ENCODE results near the gene IMPACT. TPM values are rescaled to one million over a fixed set of nuclear protein-coding genes. Genes with fewer than 3 reads are reported as not detected.

The IMPACT gene
- total RNA-seq, 1 experiment from 2014 or later, result 36.2 TPM

GRCh38 chr18:24420551-24420950 is 5.9 kb upstream of the IMPACT start:
- BruUV-seq (replicated peaks), result no TSS peak
- Histone ChIP-seq H3K36me3 (ENCODE audit: control insufficient read depth, insufficient read depth, low read length) (no peaks in the 10 kb centered on the region), H3K4me1 (ENCODE audit: control insufficient read depth, insufficient read depth, low read length) (no peaks in the 10 kb centered on the region), H3K9me3 (ENCODE audit: control insufficient read depth, insufficient read depth, low read depth, low read length) (peaks cover under 1% of the 10 kb centered on the region; the same call in 1 of the 2 replicates), H3K27me3 (ENCODE audit: control insufficient read depth, insufficient read depth, low read length) (peaks cover 4% of the 10 kb centered on the region), H3K4me3 (ENCODE audit: low read depth in 2 of 2, low read length in 2 of 2) (no peak overlapping the region), H3K27ac (ENCODE audit: low read length) (no peak overlapping the region)
- ATAC-seq, result no peak
- DNase-seq (ENCODE audit: low read depth, low spot score), result no peak
- in situ Hi-C loops (cut with HindIII; ENCODE audit: low pct_unique_long_range_greater_than_20kb, low sequenced_read_pairs), result no loop called here
- no peak for TF ChIP-seq REST (IDR thresholded peaks at IDR 0.05; ENCODE audit: insufficient read depth in 1 of 2, low read depth in 2 of 2, low read length in 1 of 2)
- TF ChIP-seq TCF7L2 (IDR thresholded peaks at IDR 0.05; ENCODE audit: low read depth, low read length), result no peak
- no peak for TF ChIP-seq SIN3A (IDR thresholded peaks at IDR 0.05; ENCODE audit: borderline replicate concordance, insufficient read depth, low read depth, low read length)
- no peak for TF ChIP-seq CTCF (IDR thresholded peaks at IDR 0.05)
- no peak for TF ChIP-seq POLR2AphosphoS5 (IDR thresholded peaks at IDR 0.05; ENCODE audit: low read depth, low read length)
- CTCF ChIA-PET, result no interaction called here
- POLR2A ChIA-PET, result no interaction called here
- intact Hi-C loops (cut with micrococcal nuclease; ENCODE audit: unreplicated experiment), result no loop called here

- no peak for DNase-seq (ENCODE audit: low read depth, low spot score)
- H3K4me1 ChIP-seq (ENCODE audit: control insufficient read depth, insufficient read depth, low read length), result no peaks in the 10 kb centered on the region
- no peak for ATAC-seq
- no peak overlapping the region for H3K4me3 ChIP-seq (ENCODE audit: low read depth in 2 of 2, low read length in 2 of 2)
- ChIA-PET POLR2A (no interaction called here), CTCF (interaction anchor here (0.6 kb wide), 1 partner anchor 10 kb away, joined by 5 read pairs; no protein-coding TSS in a partner anchor)
- in situ Hi-C loops (cut with HindIII; ENCODE audit: low pct_unique_long_range_greater_than_20kb, low sequenced_read_pairs) (no loop called here), intact Hi-C loops (cut with micrococcal nuclease; ENCODE audit: unreplicated experiment) (no loop called here)
- H3K9me3 ChIP-seq (ENCODE audit: control insufficient read depth, insufficient read depth, low read depth, low read length), result peaks cover 4% of the 10 kb centered on the region; the same call in 1 of the 2 replicates
- no peaks in the 10 kb centered on the region; the same call in 1 of the 2 replicates for H3K36me3 ChIP-seq (ENCODE audit: control insufficient read depth, insufficient read depth, low read length)
- TF ChIP-seq POLR2AphosphoS5 (IDR thresholded peaks at IDR 0.05; ENCODE audit: low read depth, low read length) (no peak), CTCF (IDR thresholded peaks at IDR 0.05) (no peak), REST (IDR thresholded peaks at IDR 0.05; ENCODE audit: insufficient read depth in 1 of 2, low read depth in 2 of 2, low read length in 1 of 2) (no peak), TCF7L2 (IDR thresholded peaks at IDR 0.05; ENCODE audit: low read depth, low read length) (no peak), SIN3A (IDR thresholded peaks at IDR 0.05; ENCODE audit: borderline replicate concordance, insufficient read depth, low read depth, low read length) (no peak)
- H3K27ac ChIP-seq (ENCODE audit: low read length), result no peak overlapping the region
- BruUV-seq (replicated peaks), result no TSS peak
- H3K27me3 ChIP-seq (ENCODE audit: control insufficient read depth, insufficient read depth, low read length), result peaks cover 4% of the 10 kb centered on the region
Measured at GRCh38 chr18:24421831-24422230, 4.6 kb upstream of the IMPACT start.

Data from Panc1 (cell line).